HG02571 (cell line): ENCODE results near the gene INPP5B.
A peak's percentile ranks its signal among the peaks of the same experiment; 100 is the strongest.
"Not testable (repeated sequence)": the region's sequence is repeated elsewhere in the genome, so short reads cannot be mapped to it uniquely, and the experiment has no call there.

Experiments
- ATAC-seq: cut with Tn5 transposase; IDR thresholded peaks from one replicate; pipeline ENCODE4 v1.9.1; 2021; ENCODE audit warnings: mild to moderate bottlenecking, moderate library complexity; ENCODE audit not compliant: unreplicated experiment

Gene INPP5B

DNA sequence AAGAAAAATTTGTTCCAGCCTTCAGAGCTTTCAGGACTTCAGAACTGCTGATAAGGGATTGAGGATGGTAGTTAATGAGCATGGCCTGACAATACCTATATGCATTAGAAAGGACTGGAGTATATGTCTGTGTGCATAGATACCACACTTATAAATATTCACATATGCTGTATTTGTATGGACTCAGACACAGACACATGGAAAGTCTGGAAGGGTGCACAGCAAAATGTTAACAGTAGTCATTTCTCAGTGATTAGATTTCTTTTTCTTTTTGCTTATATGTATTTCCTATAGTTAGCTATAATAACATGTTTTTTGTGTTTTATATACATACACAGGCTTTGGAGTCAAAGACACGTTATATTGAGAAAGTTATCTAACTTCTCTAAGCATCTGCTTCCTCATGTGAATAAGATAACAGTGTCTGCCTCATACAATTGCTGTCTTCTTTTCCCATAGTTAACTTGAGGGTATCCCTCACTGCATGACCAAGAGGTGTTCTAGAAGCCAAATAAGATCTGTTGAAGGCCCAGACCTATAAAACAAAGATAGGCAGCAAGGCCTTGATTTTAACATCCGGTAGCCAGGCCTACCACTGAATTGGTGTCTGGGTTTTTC, 31.3 kb downstream of the INPP5B start:
- no peak for ATAC-seq

DNA sequence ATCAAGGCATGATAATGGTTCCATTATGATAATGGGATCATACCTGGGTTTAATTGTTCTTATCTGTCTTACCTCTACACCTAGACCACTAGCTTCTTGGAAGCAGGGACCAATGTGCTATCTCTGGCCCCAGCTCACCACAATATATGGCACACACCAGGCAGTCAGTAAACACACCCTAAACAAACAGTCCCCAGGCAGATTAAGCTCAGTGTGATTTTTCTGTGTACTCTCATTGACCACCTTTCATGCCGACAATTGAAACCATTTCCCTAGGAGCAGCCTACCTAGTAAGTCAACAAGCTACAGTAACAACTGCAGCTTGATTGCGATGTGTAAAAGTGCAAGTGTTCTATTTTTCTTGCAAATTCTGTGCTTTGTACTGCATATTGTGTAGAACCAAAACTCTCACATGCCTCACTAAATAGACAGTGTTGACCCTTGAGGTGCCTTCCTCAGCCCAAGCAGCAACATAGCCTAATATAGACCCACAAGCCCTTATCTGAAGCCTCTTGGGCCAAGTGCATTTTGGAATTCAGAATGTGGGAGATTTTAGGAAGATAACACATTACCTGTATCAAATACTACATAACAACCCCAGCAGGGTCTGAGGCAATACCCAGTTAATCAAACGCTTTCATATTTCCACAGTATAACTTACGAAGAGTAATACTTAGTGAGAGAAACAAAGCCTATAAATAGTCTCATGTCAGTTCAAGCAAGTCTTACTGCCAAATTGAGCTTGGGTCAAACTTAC, 32.0 kb downstream of the INPP5B start:
- ATAC-seq = no peak

DNA sequence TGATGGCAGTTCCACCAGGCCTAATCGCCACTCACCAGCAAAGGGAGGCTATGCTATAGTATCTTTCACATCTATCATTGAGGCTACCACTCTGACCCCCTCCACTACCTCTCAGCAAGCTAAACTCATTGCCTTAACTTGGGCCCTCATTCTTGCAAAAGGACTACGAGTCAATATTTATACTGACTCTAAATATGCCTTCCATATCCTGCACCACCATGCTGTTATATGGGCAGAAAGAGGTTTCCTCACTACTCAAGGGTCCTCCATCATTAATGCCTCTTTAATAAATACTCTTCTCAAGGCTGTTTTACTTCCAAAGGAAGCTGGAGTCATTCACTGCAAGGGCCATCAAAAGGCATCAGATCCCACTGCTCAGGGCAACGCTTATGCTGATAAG, 35.4 kb downstream of the INPP5B start:
- ATAC-seq = not testable (repeated sequence)

DNA sequence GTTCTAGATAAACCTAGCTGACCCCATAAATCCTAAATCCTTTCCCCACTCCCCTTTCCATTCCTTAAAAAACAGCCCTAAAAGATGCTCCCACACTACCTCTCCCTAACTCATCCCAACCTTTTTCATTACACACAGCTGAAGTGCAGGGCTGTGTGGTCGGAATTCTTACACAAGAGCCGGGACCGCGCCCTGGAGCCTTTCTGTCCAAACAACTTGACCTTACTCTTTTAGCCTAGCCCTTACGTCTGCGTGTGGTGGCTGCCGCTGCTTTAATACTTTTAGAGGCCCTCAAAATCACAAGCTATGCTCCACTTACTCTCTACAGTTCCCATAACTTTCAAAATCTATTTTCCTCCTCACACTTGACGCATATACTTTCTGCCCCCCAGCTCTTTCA, 36.0 kb downstream of the INPP5B start:
- not testable (repeated sequence) for ATAC-seq

DNA sequence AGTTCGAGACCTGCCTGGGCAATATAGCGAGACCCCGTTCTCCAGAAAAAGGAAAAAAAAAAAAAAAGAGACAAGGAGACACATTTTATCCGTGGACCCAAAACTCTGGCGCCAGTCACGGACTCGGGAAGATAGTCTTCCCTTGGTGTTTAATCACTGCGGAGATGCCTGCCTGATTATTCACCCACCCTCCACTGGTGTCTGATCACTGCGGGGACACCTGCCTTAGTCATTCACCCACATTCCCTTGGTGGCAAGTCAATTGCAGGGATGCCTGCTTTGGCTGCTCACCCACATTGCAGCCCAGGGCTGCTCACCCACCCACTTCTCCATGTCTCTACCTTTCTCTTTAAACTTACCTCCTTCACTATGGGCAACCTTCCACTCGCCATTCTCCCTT, 38.3 kb downstream of the INPP5B start:
- ATAC-seq = not testable (repeated sequence)

DNA sequence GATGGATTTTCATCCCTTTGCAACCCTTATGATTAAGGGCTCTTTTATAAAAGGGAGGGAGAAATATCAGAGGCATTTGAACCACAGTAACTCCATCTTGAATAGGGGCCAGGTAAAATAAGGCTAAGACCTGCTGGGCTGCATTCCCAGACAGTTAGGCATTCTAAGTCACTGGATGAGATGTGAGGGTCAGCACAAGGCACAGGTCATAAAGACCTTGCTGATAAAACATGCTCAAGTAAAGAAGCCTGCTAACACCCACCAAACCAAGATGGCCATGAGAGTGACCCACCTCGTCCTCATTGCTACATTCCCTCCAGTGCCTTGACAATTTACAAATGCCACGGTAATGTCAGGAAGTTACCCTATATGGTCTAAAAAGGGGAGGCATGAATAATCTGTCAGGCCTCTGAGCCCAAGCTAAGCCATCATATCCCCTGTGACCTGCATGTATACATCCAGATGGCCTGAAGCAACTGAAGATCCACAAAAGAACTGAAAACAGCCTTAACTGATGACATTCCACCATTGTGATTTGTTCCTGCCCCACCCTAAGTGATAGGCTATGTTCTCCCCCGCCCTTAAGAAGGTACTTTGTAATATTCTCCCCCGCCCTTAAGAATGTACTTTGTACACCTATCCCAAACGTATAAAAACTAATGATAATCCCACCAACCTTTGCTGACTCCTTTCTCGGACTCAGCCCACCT, 39.3 kb downstream of the INPP5B start:
- ATAC-seq = not testable (repeated sequence)

DNA sequence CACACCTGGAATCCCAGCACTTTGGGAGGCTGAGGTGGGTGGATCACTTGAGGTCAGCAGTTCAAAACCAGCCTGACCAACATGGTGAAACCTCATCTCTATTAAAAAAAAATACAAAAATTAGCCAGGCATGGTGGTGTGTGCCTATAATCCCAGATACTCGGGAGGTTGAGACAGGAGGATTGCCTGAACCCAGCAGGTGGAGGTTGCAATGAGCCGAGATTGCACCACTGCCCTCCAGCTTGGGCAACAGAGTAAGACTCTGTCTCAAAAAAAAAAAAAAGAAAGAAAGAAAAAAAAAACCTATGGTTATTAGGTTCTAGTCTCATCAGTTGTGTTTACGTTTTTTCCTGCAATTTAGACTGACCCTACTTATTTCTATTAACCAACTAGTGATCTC, 40.3 kb downstream of the INPP5B start:
- ATAC-seq = not testable (repeated sequence)

DNA sequence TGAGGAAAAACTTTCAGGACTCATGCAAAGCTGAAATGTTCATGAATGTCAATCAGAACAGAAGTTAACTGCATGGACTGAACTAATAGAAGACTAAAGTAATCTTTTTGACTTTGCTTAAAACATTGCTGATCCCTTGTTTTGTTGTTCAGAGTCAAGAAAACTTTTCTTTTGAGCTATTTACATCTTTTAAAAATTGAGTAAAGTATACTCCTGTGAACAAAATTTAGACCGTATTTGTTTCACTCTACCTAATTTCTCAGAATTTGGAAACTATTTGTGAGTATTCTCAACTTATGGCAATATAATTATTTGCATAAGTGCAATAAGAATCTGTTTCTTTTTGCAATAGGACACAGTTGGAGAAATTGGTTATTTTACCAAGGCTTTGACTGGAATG, 41.1 kb downstream of the INPP5B start:
- no peak for ATAC-seq

DNA sequence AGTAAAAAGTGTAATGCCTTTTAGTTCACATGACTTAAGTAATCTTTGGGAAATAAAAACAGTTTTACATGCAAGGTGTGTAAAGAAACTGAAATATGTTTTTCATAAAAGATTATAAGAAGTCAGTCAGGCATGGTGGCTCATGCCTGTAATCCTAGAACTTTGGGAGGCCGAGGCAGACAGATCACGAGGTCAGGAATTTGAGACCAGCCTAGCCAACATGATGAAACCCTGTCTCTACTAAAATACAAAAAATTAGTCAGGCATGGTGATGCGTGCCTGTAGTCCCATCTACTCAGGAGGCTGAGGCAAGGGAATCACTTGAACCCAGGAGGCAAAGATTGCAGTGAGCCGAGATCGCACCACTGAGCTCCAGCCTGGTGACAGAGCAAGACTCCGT, 42.9 kb downstream of the INPP5B start:
- not testable (repeated sequence) for ATAC-seq

DNA sequence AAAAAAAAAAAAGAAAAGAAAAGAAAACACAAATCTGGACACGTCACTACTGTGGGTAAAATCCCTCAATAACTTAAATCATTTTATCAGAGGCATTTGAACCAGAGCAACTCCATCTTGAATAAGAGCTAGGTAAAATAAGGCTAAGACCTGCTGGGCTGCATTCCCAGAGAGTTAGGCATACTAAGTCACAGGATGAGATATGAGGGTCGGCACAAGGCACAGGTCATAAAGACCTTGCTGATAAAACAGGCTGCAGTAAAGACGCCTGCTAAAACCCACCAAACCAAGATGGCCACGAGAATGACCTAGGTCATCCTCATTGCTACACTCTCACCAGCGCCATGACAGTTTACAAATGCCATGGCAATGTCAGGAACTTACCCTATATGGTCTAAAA, 43.9 kb downstream of the INPP5B start:
- ATAC-seq = no peak

DNA sequence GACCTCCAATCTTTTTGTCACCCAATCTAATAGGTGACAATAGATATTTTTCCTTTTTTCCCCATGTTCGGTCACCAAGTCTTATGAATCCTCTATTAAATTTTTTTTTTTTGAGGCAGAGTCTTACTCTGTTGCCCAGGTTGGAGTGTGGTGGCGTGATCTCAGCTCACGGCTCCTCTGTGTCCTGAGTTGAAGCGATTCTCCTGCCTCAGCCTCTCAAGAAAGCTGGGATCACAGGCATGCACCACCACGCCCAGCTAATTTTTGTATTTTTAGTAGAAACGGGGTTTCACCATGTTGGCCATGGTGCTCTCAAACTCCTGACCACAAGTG, 45.0 kb downstream of the INPP5B start:
- no peak for ATAC-seq

DNA sequence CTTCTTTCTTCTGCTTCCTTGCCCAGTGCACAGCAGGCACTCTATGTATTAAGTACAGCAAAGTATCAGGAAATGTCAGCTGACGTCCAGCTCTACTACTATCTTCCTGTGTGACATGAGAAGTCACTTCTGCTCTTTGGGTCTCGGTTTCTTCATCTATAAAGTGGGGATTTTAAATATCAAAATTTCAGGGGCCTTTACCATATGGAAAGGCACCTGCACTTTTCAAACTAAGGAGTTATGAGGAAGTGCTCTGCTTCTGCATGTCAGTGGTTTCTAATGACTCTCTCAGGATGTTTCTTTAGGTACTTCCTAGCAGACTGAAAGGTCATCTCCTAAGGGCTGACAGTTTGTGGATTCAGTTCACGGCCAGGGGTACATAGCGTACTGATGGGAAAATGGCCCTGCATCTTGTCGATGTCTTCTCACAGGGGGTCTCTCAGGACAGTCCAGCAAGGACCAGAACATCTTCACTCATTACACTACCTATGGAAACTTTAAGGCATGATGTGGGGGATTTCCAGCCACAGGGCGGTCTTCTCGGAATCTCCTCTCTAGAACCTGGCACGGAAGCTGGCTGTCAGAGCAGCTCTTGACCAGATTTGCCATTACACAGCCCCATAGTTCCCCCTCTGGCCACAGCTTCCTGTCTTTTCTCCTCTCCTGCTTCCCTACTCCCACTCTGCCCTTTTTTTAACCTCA, 45.5 kb downstream of the INPP5B start:
- peak; percentile 63 for ATAC-seq

DNA sequence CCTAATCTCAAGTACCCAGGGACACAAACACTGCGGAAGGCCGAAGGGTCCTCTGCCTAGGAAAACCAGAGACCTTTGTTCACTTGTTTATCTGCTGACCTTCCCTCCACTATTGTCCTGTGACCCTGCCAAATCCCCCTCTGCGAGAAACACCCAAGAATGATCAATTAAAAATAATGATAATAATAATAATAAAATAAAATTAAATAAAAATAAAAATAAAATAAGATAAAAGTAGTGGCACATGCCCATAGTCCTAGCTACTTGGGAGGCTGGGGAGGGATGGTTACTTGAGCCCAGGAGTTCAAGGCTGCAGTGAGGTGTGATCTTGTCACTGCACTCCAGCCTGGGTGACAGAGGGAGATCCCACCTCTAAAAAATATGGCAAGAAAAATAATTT, 49.3 kb downstream of the INPP5B start:
- not testable (repeated sequence) for ATAC-seq

DNA sequence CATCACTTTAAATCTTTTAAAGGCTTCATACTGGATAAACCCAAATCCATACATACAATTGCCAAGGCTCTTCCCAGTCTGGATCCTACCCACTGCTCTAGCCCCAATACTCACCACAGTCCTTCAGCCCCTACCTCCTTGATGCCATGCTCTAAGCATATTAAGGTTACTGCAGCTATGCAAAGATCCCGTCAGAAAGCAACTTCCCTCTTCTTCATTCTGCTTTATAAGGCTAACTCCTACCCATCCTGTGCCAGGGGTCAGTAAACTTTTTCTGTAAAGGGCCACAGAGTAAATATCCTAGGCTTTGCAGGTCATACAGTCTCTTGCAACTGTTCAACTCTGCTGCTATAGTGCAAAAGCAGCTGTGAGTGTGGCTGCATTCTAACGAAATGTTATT, 53.2 kb downstream of the INPP5B start:
- ATAC-seq = no peak

DNA sequence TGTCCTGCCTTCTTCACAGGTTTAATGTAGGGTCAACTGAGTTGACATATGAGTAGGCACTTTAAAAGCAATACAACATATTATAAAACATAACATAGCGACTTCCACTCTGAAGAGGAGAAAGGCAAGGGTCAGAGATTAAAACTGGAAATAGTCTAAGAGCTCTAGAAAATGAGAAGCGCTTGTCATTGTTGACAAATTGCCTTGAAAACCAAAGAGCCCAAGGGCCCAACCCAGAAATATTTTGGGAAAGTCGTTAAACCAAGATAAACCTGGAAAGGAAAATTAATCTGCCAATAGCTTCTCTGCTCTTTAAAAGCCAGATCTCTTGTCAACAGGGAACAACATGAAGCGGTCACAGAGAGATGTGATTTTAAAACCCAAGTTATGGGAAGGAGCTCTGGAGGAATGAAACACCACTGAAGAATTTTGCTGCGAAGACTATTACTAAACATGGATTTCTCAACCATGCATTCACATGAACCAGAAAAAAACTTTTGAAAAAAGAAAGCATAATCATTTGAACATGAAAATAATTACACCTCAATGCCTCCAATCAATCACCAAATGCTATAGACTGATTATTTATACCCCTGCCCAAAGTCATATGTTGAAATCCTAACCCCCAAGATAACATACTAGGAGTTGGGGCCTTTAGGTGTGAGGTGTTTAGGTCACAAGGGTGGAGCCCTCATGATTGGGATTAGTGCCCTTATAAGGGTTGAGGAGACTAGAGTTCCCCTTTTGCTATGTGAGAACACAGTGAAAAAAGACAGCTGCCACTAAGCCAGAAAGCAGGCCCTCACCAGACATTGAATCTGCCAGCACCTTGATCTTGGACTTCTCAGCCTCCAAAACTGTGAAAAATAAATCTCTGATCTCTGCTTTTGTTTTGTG, 54.5 kb downstream of the INPP5B start:
- no peak for ATAC-seq

DNA sequence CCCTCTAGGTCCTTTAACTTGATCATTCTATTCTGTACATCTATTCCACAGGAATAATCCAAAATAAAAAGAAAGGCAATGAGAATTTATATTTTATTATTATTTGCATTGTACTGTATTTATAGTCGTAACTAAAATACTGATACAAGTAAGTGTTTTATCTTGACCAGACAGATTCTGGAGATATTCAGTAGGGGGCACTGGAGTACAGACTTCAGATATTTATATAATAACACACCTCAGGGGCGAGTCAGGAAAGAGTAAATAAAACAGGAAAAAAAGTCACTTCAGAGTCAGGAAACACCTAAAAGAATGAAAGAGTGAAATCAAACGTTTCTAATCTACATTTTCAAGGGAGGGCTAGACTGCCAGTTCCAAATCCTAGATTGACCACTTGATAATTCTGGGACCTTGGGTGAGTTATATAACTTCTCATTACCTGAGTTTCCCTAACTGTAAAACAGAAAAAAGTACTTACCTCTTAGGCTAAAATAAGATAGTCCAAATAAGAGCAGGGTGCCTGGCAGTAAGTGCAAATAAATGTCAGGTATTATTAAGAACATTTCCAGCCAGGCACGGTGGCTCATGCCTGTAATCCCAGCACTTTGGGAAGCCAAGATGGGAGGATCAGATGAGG, 56.4 kb downstream of the INPP5B start:
- no peak for ATAC-seq

DNA sequence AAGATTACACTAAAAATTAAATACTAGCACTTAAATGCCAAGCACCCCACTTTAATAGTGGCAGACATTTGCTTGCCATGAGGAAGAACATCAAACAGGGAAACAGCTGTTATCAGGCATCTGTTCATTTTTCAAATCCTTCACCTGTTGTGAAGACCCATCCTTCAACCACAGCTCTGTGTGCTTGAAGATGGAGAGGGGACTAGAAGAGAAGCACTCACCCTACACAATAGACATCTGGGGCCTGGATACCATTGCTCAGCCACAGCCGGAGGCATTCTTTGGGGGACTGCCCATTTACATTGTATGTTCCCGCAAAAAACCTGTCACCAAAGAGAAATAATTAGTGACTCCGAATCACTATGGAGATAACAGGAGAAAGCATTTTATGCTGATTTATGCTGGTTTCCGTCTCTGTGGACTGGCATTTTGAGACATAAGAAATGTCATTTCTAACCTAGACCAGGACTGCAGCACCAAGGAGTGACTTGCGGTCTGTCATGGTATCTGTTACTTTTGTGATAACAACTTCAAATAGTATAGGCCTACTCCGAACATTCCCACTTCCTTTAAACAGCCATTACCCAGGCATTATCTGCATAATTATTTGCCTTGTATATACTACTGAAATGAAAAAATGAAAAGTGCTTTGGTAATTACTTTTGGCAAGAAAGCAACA, 58.7 kb downstream of the INPP5B start:
- no peak for ATAC-seq

DNA sequence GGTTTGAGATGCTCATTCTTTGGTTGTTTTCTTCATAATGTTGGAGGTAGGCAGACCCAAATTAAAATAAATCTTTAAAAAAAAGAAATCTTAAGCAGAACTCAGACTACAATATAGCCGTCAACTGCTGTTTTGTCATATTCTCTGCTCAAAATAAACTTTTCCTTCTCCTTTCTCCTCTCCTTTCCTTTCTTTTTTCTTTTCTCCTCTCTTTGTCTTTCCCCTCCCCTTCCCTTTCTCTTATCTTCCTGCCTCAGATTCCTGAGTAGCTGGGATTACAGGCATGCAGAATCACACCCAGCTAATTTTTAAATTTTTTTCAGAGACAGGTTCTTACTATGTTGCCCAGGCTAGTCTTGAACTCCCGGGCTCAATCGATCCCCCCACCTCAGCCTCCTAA, 62.7 kb downstream of the INPP5B start:
- no peak for ATAC-seq

DNA sequence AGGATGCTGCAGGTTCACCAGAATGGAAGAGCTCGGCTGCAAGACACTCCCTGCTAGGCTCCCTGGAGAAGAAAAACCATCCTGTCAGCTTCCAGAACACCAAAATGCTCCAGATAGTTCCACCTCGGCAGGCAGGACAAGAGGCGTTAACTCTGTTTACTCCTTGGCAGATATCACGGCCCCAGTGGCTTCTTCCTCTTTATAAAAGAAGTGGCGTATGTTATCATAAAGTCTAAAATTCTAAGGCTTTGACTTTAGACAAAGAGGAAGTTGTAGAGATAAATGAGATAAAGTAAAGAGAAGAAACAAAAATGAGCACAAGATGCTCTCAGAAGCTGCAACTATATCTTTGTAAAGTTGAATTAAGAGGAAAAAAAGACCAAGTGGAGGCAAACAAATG, 63.2 kb downstream of the INPP5B start:
- no peak for ATAC-seq

DNA sequence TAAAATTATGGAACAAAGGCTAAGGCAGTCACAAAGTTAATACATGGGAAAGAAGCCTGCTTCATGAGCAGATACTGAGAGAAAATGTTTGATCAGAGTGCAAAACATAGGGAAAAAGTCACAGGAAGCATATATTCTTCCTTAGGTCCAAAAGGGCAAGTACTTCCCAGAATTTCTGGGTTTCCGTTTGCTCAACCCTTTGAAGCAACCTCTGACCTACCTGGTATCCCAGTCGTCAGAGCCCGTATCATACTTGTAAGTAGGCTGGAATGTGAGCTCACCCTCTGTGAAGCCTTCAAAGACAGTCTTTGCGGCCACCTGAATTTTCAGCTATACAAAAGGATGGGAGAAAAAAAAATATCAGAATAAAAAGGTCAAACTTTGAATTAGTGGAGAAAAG, 67.0 kb downstream of the INPP5B start:
- ATAC-seq = no peak
